Progenitor cell of endocrine pancreas (in vitro differentiated cells): ENCODE measurements around the gene FCRL2. TPM values are rescaled to one million over a fixed set of nuclear protein-coding genes. Genes with fewer than 3 reads are reported as not detected.

Experiments used
- DNase-seq: peaks from one replicate; pipeline ENCODE4 v3.0.0; 2021; ENCODE audit warnings: low spot score; ENCODE audit not compliant: unreplicated experiment
- H3K27ac Mint-ChIP-seq: 2 replicates; pipeline ENCODE4 v1.8.0; 2021; ENCODE audit warnings: mild to moderate bottlenecking, moderate library complexity, mixed read lengths
- H3K27me3 Mint-ChIP-seq: 2 replicates; pipeline ENCODE4 v1.8.0; 2021; ENCODE audit warnings: mixed read lengths
- H3K36me3 Mint-ChIP-seq: 2 replicates; pipeline ENCODE4 v1.8.0; 2022; ENCODE audit warnings: mixed read lengths; ENCODE audit not compliant: insufficient read depth
- H3K4me1 Mint-ChIP-seq: 2 replicates; pipeline ENCODE4 v1.8.0; 2021; ENCODE audit warnings: low read depth, mixed read lengths
- H3K4me3 Mint-ChIP-seq: 2 replicates; pipeline ENCODE4 v1.8.0; 2021; ENCODE audit warnings: low read depth, mild to moderate bottlenecking, moderate library complexity, mixed read lengths
- H3K9me3 Mint-ChIP-seq: 2 replicates; pipeline ENCODE4 v1.8.0; 2021; ENCODE audit warnings: low read depth, mixed read lengths
- CTCF ChIP-seq: fragments of 200-600 bp; sonication (generic); IDR thresholded peaks from one replicate; pipeline ENCODE4 v1.5.0; 2021; ENCODE audit warnings: antibody characterized with exemption, mild to moderate bottlenecking; ENCODE audit not compliant: unreplicated experiment
- total RNA-seq: library from RNA; stranded (reverse); gene quantifications from 2 replicates; pipeline ENCODE4 v1.2.1, GENCODE V29; 2021

The FCRL2 gene
- total RNA-seq, 1 donor from 2014 or later = not detected

GRCh38 chr1:157806431-157807149 is 29.7 kb upstream of the FCRL2 start:
- no peaks in the 10 kb centered on the region for H3K9me3 Mint-ChIP-seq
- no peak overlapping the region for H3K27ac Mint-ChIP-seq
- no peak for DNase-seq
- no peaks in the 10 kb centered on the region for H3K4me1 Mint-ChIP-seq
- no peaks in the 10 kb centered on the region for H3K36me3 Mint-ChIP-seq
- TF ChIP-seq CTCF = no peak
- H3K27me3 Mint-ChIP-seq = peaks cover 9% of the 10 kb centered on the region
- H3K4me3 Mint-ChIP-seq = no peak overlapping the region

GRCh38 chr1:157803851-157804250 is 26.9 kb upstream of the FCRL2 start:
- no peak for DNase-seq
- Mint-ChIP-seq H3K27ac (no peak overlapping the region), H3K4me1 (no peaks in the 10 kb centered on the region), H3K36me3 (no peaks in the 10 kb centered on the region), H3K27me3 (peaks cover 7% of the 10 kb centered on the region), H3K4me3 (no peak overlapping the region), H3K9me3 (no peaks in the 10 kb centered on the region)
- no peak for TF ChIP-seq CTCF

GRCh38 chr1:157799996-157800395 is 23.1 kb upstream of the FCRL2 start:
- Mint-ChIP-seq H3K27ac (no peak overlapping the region), H3K9me3 (no peaks in the 10 kb centered on the region), H3K36me3 (no peaks in the 10 kb centered on the region), H3K4me3 (no peak overlapping the region), H3K4me1 (no peaks in the 10 kb centered on the region), H3K27me3 (no peaks in the 10 kb centered on the region)
- no peak for TF ChIP-seq CTCF
- DNase-seq = no peak

GRCh38 chr1:157798211-157798610 is 21.3 kb upstream of the FCRL2 start:
- no peak for DNase-seq
- no peak for TF ChIP-seq CTCF
- Mint-ChIP-seq H3K9me3 (peaks cover 2% of the 10 kb centered on the region), H3K4me1 (no peaks in the 10 kb centered on the region), H3K36me3 (no peaks in the 10 kb centered on the region), H3K27me3 (no peaks in the 10 kb centered on the region), H3K4me3 (no peak overlapping the region), H3K27ac (no peak overlapping the region)

- H3K4me3 Mint-ChIP-seq = no peak overlapping the region
- no peaks in the 10 kb centered on the region for H3K36me3 Mint-ChIP-seq
- no peaks in the 10 kb centered on the region for H3K9me3 Mint-ChIP-seq
- no peak for DNase-seq
- H3K4me1 Mint-ChIP-seq = no peaks in the 10 kb centered on the region
- no peaks in the 10 kb centered on the region for H3K27me3 Mint-ChIP-seq
- TF ChIP-seq CTCF = no peak
- H3K27ac Mint-ChIP-seq = no peak overlapping the region
Observed at GRCh38 chr1:157785248-157785647, 8.3 kb upstream of the FCRL2 start.
